Stimulated activated CD4-positive, alpha-beta T cell treated with anti-CD3 and anti-CD28 coated beads, Interleukin-4, amount 100 ng/mL, for 1 hour (primary cell): ENCODE data around the gene ITGB1BP1.

Experiments used
- DNase-seq: peaks from one replicate; pipeline ENCODE4 v3.0.0-alpha.2; 2020

The ITGB1BP1 gene

DNA sequence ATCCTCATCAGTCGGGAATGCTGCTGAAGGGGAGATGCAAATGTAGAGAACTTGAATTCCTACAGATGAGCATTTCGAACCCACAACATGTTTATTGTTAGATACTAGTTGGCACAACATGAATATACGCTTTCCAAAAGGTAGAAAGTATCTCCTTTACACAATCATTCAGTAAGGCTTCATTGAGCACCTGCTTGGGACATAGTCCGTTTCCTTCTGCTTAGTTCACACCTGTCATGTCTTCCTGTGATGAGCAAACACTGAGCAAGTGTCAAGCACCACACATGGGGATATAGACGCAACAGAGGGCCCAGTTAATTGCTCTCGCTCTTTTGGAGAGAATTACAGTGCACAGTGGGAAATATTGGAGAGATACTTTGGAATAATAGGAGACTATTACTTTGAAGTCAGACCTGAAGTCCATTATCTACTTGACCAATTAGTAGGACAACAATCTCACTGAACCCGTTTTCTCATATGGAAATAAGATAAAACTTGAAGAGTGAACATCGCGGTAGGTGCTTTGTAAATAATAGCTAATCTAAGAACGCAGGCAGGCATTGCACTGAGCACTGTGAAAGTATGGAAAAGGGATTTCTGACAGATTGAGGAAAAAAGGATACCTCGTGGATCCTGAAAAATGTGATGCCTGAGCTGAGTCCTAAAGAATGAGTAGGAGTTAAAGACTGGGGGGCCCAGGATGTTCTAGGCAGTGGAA lies 1.3 kb upstream of the ITGB1BP1 start:
- DNase-seq, result no peak

GRCh38 chr2:9423922-9424272 lies 569 bp upstream of the ITGB1BP1 start:
- DNase-seq, result peak; percentile 37

- peak; percentile 44 for DNase-seq
These were observed 818 bp downstream of the ITGB1BP1 start for GRCh38 chr2:9422321-9423099.

GRCh38 chr2:9420495-9420894 lies 2.8 kb downstream of the ITGB1BP1 start:
- DNase-seq, result no peak

- DNase-seq, result no peak
These were observed 3.8 kb downstream of the ITGB1BP1 start for GRCh38 chr2:9419541-9419940.

GRCh38 chr2:9418746-9419145 lies 4.6 kb downstream of the ITGB1BP1 start:
- no peak for DNase-seq

DNA sequence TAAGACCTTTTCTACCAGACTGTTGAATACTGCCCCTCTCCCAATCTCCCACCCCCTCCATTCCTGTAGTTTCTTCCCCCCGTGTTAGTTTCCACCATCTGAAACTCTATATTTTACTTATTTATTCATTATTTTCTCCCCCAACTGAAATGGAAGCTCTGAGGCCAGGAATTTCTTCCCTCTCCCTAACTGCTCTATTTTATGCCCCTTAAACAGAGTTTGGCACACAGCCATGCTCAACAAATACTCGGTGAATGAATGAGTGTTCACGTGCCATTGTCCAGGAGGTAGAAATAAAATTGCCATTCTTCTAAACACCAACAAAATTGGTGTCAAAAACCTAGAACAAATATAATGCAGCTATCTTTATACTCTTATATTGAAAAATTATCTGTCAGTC lies 5.6 kb downstream of the ITGB1BP1 start:
- no peak for DNase-seq

DNA sequence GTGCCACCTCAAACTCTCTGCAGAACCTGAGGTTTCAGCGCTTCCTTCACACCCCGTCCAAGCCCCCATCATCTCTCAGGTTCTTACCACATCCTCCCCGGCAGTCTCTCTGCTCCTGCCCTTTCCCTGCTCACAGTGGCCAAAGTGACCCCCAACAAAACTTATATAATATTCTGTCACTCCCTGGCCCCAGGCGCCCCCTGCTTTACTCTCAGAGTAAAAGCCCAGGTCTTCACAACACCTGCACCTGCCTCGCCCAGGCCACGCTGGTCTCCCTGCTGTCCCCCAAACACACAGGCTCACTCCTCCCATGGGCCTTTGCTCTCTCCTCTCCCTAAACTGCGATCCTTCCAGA lies 6.4 kb downstream of the ITGB1BP1 start:
- DNase-seq, result no peak

DNA sequence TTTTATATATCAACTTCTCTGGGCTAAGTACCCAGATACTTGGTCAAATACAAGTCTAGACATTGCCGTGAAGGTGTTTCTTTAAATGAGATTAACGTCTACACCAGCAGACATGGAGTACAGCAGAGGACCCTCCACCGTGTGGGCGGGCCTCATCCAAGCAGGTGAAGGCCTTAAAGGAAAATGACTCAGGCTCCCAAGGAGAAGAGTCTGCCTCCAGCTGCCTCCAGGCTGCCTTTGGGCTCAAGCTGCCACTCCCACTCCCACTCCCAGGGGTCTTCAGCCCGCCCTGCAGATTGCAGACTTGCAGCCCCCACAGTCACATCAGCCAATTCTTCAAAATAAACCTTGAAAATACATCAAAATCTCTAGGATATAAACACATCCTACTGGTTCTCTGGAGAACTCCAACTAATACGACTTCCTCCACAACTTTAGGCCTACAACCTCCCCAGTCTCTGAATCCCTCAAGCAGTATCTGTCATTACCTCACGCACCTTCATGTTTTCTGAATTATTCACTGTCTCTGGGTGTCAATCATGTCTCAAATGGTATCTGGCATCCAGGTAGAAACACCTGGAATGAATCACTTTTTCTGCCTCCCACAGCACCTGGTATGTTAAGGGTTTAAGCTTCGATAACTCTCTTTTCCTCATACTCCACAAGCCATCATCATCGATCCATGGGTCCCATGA lies 6.9 kb downstream of the ITGB1BP1 start:
- DNase-seq, result no peak

DNA sequence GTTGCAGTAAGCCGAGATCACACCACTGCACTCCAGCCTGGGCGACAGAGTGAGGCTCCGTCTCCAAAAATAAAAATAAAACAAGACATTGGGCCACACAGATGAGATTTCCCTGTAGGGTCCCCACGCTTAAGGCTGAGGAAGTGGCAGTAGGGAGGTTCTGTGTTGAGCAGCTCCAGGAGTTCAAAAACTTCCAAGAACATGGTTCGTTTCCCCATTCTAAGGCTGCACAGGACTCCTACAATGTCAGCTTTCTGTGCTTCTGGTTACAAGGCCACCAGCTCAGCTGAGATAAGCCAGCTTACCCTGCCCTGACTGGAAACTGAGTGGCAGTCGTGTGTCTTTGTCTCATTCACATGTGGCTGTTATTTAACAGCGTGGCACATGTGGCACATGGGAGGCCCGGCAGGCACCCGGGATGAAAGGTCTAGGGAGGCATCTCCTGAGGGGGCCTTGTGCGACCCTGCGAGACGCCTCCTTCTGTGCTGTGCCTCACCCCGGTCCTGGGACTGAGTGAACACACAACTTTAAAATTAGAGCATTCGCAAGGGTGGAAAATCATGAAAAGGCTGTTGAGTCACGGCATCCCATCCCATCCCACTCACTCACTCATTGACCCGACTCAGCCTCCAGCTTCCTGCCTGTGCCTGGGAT lies 7.7 kb downstream of the ITGB1BP1 start:
- DNase-seq, result no peak

GRCh38 chr2:9412781-9413180 lies 10.5 kb downstream of the ITGB1BP1 start:
- DNase-seq, result no peak

DNA sequence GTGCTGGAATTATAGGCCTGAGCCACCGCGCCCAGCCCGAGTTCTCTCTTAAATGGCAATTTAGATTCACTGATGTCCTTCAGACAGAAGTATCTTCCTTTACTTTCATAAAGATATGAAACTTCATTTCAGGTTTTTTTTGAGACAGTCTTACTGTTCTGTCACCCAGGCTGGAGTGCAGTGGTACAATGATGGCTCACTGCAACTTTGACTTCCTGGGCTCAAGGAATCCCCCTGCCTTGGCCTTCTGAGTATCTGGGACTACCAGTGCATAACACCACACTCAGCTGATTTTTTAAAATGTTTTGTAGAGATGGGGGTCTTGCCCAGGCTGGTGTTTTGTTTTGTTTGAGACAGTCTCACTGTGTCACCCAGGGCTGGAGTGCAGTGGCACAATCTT lies 13.2 kb downstream of the ITGB1BP1 start:
- DNase-seq, result no peak

GRCh38 chr2:9408641-9409151 lies 14.6 kb downstream of the ITGB1BP1 start:
- DNase-seq, result no peak

- DNase-seq, result no peak
These were observed 15.9 kb downstream of the ITGB1BP1 start for GRCh38 chr2:9407363-9407811.

- no peak for DNase-seq
These were observed 16.6 kb downstream of the ITGB1BP1 start for GRCh38 chr2:9406529-9407362.

DNA sequence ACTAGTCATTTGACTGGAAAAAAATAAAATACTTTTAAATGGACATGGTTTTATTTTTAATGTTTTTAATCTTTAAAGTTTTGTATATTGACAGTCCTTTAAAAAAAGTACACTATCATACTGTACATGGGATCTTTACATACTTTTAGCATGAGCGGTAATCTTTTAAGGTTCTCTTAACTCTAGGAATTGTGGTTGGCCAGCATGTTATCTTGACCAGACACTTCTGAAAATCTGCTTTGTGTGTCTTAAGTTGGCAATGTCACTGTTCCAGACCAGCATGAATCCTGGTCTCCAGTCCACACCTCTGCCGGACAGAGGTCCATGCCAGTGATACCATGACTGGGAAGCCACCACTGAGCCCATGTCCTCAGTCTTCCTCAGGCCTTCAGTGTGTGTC lies 17.7 kb downstream of the ITGB1BP1 start:
- no peak for DNase-seq

DNA sequence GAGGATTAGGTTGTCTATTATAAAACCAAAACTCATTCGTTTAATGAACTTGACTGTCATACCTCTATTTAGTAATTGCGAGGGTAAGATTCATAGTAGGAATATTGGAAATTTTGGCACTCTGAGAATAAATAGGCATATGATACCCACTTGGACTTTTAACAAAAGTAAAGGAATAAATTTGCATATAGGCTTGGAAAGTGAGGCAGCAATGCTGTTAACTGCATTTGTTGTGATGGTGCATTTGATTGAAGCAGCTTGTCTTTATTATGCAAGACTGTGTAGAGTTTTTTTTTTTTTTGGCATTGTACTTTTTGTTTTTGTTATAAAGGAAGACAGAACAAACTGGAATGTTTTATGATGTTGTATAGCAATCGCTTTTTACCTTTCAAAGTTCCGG lies 18.9 kb downstream of the ITGB1BP1 start:
- no peak for DNase-seq

GRCh38 chr2:9403924-9404323 lies 19.4 kb downstream of the ITGB1BP1 start:
- no peak for DNase-seq

- DNase-seq, result no peak
These were observed 21.5 kb downstream of the ITGB1BP1 start for GRCh38 chr2:9401646-9402371.

- no peak for DNase-seq
These were observed 22.2 kb downstream of the ITGB1BP1 start for GRCh38 chr2:9401059-9401547.
